GM06990 (cell line): ENCODE results near the gene ANXA1.

ENCODE experiments used
- DNase-seq: peaks from one replicate; pipeline ENCODE4 v3.0.0-alpha.2; 2011; ENCODE audit not compliant: insufficient read length; ENCODE audit errors: extremely low read depth
- H3K27me3 ChIP-seq: replicated peaks from 2 replicates; pipeline ENCODE4 v1.6.0; 2011; ENCODE audit warnings: low read length; ENCODE audit not compliant: control insufficient read depth, insufficient read depth
- H3K36me3 ChIP-seq: 2 replicates; pipeline ENCODE4 v1.5.1; 2011; ENCODE audit warnings: low read length; ENCODE audit not compliant: control insufficient read depth, insufficient read depth
- H3K4me3 ChIP-seq: replicated peaks from 2 replicates; pipeline ENCODE4 v1.5.1; 2011; ENCODE audit warnings: low read depth, mild to moderate bottlenecking, control low read depth, low read length
- CTCF ChIP-seq: IDR thresholded peaks from 2 replicates; pipeline ENCODE4 v1.5.1; 2011; ENCODE audit warnings: low read length, control low read depth, mild to moderate bottlenecking, inconsistent platforms; ENCODE audit not compliant: insufficient read depth, poor library complexity, severe bottlenecking

ANXA1 gene

GRCh38 chr9:73152543-73152844, 829 bp downstream of the ANXA1 start:
- H3K36me3 ChIP-seq = no peaks in the 10 kb centered on the region
- H3K4me3 ChIP-seq = no peak overlapping the region; the same call in 1 of the 2 replicates
- no peak for DNase-seq
- no peak for TF ChIP-seq CTCF
- H3K27me3 ChIP-seq = no peaks in the 10 kb centered on the region

GRCh38 chr9:73152953-73153352, 1.3 kb downstream of the ANXA1 start:
- no peak overlapping the region for H3K4me3 ChIP-seq
- no peaks in the 10 kb centered on the region for H3K27me3 ChIP-seq
- TF ChIP-seq CTCF = no peak
- H3K36me3 ChIP-seq = no peaks in the 10 kb centered on the region
- DNase-seq = peak; percentile 15

- TF ChIP-seq CTCF = no peak
- no peak overlapping the region for H3K4me3 ChIP-seq
- no peak for DNase-seq
- H3K27me3 ChIP-seq = no peaks in the 10 kb centered on the region
- no peaks in the 10 kb centered on the region for H3K36me3 ChIP-seq
These were observed 2.1 kb downstream of the ANXA1 start for GRCh38 chr9:73153793-73154227.

- no peak for TF ChIP-seq CTCF
- Histone ChIP-seq H3K27me3 (no peaks in the 10 kb centered on the region), H3K36me3 (no peaks in the 10 kb centered on the region), H3K4me3 (no peak overlapping the region)
- no peak for DNase-seq
These were observed 2.6 kb downstream of the ANXA1 start for GRCh38 chr9:73154271-73154670.

- no peak overlapping the region for H3K4me3 ChIP-seq
- no peaks in the 10 kb centered on the region for H3K27me3 ChIP-seq
- TF ChIP-seq CTCF = no peak
- H3K36me3 ChIP-seq = no peaks in the 10 kb centered on the region
- no peak for DNase-seq
These were observed 3.1 kb downstream of the ANXA1 start for GRCh38 chr9:73154722-73155121.

GRCh38 chr9:73155377-73155776, 3.7 kb downstream of the ANXA1 start:
- TF ChIP-seq CTCF = no peak
- no peaks in the 10 kb centered on the region for H3K27me3 ChIP-seq
- H3K36me3 ChIP-seq = no peaks in the 10 kb centered on the region
- H3K4me3 ChIP-seq = no peak overlapping the region
- DNase-seq = no peak
